Measurements from ENCODE around the gene CYP27C1.
"Not testable (repeated sequence)": the region's sequence is repeated elsewhere in the genome, so short reads cannot be mapped to it uniquely, and the experiment has no call there.

Gene CYP27C1

DNA sequence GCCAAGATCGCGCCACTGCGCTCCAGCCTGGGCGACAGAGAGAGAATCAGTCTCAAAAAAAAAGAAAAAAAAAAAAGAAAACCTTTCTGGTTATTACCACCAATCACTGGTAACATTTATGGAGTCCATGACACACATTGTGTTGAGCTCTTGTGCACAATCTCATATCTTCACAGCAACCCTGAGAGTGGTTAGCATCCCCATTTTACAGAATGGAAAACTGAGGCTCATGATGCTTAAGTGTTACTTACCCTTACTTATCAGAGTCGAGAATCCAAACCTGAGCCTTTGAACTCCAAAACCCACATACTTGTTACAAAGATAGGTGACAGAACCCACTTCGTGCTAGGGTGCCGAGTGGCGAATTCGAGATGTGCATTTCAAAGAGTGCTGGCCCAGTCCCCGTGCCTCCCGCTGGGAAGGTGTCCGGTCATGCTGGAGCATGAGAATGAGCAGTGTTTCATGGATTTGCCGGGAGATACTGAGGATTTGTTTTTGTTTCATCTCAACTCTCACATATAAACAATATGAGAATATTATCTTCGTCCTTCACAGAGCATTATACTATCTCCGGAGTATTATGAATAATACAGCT lies 50.9 kb downstream of the CYP27C1 start:
- DNase-seq, result no peak

- no peak for DNase-seq
Observed at GRCh38 chr2:127166231-127166860, 53.8 kb downstream of the CYP27C1 start.

DNA sequence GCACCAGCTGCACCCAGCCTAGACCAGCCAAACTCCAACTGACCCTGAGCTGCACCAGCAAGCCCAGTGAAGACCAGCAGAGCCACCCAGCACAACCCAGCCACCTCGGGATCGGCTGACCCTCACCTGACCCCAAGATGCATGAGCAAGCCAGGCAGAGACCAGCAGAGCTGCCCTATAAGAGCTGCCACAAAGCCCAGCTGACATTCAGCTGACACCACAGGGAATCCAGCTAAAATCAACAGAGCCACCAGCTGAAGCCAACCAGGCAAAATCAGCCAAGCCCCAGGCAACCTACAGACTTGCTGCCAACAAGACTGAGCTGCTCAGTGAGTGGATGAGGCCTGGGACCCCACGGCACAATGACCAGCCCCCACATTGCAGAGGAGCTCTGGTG lies 54.6 kb downstream of the CYP27C1 start:
- DNase-seq, result no peak

DNA sequence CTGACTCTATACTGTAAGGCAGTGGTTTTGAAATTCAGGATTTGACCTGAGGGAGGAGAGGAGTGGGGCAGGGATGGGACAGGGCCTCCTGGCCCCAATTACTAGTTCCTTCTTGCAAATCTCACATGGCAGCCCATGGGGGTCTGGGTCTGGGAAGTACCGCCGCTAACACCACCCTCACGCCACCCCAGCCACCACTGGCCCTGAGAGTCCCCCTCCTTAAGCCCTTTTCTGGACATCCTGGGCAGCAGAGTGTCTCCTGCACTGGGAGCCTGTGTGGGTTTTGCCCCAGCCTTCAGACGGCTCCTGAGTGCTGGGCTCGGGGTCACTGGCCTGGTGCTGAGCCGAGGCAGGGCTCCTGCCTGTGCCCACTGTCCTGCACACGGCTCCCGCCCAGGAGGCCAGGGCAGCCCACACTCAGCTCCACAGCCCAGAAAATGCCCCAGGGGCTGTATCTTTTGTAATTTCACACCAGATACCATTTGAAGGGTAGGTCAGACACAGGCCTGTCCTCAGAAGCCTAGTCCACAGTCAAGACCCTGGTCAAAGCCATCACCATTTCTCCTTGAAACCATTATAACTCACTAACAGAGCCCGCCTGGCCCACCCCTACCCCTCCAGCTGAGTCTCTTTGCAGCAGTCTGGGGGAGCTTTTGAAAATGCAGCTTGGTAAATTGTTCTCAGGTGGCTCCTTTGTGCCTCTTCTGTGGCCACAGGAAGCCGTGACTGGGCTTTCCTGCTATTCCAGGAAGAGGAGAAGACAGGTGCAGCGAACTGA lies 55.1 kb downstream of the CYP27C1 start:
- no peak for DNase-seq

DNA sequence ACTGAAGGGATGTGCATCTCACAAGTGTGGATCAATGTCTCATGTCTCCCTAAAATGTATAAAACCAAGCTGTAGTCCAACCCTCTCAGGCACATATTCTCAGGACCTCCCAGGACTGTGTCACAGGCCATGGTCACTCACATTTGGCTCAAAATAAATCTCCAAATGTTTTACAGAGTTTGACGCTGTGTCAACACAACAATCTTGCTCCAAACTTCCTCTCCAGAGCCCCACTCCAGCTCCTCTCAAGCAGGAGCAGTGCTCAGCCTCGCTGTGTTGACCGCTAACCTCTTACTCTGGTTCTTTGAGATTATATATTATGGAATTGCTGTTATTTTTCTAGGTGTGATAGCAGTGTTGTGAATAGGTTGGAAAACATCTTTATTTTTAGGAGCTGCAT lies 56.2 kb downstream of the CYP27C1 start:
- DNase-seq, result no peak

DNA sequence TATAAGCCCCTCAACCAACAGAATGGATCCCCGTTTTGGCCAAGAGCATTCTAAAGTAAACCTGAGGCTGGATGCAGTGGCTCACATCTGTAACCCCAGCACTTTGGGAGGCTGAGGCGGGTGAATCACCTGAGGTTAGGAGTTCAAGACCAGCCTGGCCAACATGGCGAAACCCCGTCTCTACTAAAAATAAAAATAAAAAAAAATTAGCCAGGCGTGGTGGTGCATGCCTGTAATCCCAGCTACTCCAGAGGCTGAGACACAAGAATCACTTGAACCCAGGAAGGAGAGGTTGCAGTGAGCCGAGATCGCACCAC lies 57.1 kb downstream of the CYP27C1 start:
- not testable (repeated sequence) for DNase-seq

- DNase-seq, result no peak
Observed at GRCh38 chr2:127162261-127163089, 57.6 kb downstream of the CYP27C1 start.

DNA sequence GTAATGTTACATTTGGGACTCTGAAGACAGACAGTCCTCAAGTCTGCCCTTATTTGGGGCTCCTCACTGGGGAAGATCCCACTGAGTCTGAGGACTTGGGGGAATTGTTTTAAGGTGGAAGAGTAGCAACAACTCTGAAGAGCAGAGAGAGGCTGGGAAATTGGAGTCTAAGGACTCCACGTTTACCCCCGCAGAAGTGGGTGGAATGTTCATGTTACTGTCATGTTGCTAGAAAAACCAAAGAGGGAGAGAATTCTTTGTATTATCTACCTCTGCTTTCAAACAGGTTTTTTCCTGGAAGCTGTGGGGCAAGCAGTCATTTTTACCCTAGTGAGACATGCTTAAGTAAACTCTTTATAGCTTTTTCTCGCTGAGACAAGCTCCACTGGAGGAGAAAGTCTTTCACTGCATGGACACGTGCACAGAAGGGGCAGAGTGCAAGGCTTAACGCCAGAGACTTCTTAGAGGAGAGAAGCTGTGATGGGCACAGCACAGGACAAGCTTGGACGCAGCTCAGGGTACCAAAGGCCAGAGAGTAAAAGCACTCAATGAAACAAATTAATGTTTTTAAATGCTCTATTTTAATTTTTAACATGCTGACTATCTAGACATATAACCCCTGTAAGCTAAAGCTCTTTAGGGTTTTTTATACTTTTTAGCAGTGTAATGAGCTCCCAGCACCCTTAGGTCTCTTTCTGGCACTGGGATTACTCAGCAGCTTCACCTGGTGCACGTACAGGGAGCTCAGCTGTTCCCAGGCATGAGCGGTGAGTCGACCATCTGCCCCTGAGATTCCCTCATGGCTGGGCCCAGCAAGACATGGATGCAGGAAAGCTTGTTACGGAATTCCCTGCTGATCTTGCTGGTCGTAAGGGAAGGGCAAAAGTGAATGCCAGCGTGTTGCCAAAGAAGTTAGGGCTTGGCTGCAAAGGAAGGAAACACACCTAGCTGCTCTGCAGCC lies 58.6 kb downstream of the CYP27C1 start:
- no peak for DNase-seq

DNA sequence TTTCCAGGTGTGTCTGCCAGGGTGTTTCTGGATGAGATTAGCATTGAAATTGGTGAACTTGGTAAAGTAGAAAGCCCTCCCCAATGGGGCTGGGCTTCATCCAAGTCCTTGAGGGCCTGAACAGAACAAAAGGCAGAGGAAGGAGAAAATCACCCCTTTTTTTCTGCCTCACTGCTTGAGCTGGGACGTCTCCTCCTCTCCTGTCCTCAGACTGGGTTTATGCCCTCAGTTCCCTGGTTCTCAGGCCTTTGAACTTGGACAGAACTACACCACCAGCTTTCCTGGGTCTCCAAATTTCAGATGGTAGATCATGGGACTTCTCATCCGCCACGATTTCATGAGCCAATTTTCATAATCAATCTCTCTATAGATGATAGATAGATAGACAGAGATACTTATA lies 59.4 kb downstream of the CYP27C1 start:
- DNase-seq, result no peak

GRCh38 chr2:127159543-127159942 lies 60.6 kb downstream of the CYP27C1 start:
- no peak for DNase-seq

DNA sequence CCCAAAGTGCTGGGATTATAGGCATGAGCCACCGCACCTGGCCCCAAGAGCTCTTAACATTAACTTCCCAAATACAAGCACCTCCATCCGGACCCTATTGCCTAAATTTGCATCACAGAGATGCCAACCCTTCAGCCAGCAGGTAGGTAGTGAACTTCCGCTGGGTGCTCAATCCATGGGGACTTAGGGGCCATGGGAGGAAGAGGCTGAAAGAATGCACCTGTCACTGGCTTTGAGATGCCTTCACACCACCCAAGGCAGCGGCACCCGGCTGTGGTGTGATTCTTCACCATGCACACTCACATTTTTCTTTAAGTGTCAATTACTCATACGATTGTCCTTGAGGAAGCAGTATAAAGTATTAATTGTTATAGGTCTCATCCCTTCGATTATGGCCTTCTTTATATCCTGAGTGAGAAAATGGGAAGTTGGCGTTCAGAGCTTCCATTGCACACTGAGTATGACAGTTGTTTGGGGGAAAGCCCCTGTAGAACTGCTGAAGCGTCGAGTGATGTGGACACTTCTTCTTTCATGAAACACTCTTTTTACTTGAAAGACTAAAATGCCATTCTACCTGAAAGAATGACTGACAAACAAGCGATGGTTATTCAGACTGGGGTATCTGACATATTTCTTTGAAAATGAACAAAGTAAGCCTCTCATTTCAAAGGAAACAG lies 61.3 kb downstream of the CYP27C1 start:
- no peak for DNase-seq

GRCh38 chr2:127157651-127158485 lies 62.2 kb downstream of the CYP27C1 start:
- DNase-seq, result no peak

DNA sequence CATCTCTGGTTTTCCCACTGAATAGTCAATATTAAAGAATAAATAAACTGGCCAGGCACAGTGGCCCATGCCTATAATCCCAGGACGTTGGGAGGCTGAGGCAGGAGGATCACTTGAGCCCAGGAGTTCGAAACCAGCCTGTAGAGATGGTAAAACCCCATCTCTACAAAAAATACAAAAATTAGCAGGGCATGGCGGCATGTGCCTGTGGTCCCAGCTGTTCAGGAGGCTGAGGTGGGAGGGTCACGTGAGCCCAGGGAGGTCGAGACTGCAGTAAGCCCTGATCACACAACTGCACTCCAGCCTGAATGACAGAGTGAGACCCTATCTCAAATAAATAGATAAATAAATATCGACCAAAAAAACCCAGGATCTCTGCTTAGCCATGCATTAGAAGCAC lies 63.0 kb downstream of the CYP27C1 start:
- DNase-seq, result no peak

DNA sequence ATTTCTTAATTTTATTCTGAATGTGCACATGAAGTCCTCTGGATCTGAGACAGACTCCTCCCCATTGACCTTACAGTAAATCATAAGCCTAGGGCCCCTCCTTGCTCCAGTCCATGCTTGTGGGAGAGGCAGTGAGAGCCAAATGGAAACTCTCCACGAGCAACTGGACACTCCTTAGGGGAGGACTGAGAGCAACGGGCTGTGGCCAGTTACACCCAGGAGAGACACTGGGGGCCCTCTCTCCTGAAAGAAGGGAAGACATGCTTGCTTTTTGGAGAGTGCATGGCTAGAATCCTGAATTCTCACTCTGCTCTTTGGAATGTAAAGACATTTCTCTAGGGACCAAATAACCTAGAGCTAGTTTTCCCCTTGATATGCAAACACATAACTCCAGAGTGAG lies 64.2 kb downstream of the CYP27C1 start:
- no peak for DNase-seq

DNA sequence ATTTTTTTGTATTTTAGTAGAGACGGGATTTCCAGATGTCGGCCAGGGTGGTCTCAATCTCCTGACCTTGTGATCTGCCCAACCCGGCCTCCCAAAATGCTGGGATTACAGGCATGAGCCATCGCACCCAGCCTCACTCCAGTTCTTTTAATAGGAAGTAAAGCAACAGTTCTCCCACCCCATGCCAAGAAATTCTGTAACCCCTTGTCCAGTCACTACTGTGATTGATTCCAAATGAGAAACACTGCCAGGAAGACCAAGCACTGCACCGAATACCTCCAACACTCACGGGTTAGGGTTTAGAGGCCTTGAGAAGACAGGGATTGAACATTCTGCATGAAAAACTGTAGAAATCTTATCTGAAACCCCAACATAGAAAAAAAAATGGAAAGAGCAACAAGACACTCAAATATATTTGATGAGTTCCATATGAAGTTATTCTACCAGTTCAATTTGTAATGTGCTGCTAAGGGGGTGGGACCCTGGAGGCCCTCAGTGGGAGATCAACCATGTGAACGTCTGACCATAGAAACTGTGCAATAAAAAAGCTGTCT lies 65.0 kb downstream of the CYP27C1 start:
- no peak for DNase-seq

DNA sequence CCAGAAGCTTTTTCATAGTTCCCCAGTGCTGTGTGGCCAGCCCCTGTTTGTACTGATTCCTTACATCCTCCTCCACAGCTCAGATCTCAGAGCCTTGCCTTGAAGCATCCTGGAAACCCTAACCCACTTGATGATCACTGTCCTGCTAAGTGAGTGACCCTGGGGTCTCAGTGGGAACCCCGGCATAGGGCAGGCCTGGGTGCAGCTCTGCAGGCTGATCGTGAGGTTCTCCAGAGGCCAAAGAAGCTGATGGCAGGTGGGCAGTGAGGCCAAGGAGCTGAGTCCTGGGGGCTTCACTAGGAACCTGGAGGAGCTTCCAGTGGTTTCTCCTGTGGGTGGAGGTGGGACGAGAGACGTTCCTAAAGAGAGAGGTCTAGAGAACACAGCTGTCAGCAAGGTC lies 65.7 kb downstream of the CYP27C1 start:
- DNase-seq, result no peak

DNA sequence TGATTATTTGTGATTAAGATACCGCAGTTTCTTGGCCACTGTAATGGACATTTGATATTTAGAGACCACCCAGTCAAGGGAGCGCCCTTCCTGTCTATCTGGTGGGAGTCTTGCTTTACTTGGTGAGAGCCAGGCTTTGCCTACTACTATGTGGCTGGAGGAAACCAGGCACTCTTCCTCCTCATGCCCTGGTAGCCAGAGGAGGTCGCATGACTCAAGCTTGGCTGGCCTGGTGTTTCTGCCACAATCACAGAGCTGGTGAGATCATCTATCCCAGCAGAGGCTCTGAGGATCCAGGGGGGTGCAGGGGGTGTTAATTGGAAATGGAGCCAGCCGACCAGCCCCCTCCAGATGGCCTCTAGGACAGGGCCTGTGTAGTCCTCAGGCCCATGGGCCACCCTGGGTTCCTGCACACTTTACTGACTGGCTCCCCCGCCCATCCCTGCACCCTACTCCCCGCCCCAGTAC lies 66.4 kb downstream of the CYP27C1 start:
- DNase-seq, result no peak

- DNase-seq, result no peak
Observed at GRCh38 chr2:127150996-127151395, 69.1 kb downstream of the CYP27C1 start.

DNA sequence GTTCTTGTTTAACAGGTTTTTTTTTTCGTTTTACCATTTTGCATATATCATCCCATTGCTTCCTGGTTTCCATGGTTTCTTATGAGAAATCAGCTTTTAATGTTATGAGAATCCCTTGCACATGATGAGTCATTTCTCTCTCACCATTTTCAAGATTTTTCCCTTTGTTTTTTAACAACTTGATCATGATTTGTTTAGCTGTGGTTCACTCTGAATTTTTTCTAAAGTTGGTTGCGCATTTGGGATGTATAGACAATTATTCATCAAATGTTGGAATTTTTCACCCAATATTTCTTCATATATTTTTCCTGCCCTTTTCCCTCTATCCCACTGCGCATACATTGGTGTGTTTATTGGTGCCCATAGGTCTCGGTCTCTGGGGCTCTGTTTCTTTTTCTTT lies 70.7 kb downstream of the CYP27C1 start:
- DNase-seq, result no peak

DNA sequence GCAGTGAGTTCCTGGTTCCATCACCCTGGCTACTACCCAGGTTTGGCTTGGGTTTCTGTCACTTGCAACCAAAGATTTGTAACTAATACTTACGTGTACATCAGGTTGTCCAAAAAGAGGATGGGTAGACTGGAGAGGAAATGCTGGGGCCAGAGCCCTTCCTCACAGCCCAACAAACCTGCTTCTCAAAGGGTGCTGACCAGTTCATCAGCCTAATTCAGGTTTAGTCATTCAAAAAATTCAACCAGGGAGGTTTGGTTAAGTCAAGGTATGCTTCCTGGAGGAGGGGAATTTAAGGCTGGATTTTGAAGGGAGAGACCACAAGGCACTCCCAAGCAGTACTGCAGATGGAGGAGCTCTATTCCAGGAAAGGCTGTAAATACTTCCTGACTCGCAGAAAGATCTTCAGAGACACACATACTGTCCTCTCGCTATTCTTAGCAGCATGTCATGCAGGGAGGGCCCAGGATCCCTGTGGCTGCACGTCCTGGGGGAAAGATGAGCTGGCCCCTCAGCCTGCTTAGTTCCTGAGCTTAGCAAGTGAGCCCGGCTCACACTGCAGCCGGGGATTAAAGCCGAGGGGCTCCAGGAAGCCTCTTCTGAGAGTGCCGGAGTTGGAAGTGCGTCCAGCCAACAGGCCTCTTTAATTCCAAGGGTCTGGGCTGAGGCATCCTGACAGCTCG lies 73.1 kb downstream of the CYP27C1 start:
- no peak for DNase-seq

Data from stimulated activated CD4-positive, alpha-beta T cell treated with anti-CD3 and anti-CD28 coated beads, Interleukin-4, amount 100 ng/mL, for 4 hours (primary cell).